Caco-2 (cell line): Measurements from ENCODE around the gene PSD. TPM values are rescaled to one million over a fixed set of nuclear protein-coding genes. Genes with fewer than 3 reads are reported as not detected.

Experiments
- BruUV-seq: library from RNA; stranded (reverse); fragments of 400-500 nt; replicated peaks from 2 replicates; lab custom pipeline; 2021; lab: Mats Ljungman, UMichigan
- CTCF ChIA-PET: fragments of 300-600 bp; sonication (Branson Sonifier 250); formaldehyde crosslinking; loops from one replicate; lab custom pipeline; 2022; ENCODE audit warnings: antibody characterized with exemption; lab: Charles Lee
- POLR2A ChIA-PET: fragments of 300-600 bp; sonication (Branson Sonifier 250); formaldehyde crosslinking; loops from one replicate; lab custom pipeline; 2022; ENCODE audit warnings: antibody characterized with exemption; lab: Charles Lee
- DNase-seq, 2 experiments: peaks; one replicate each; pipeline versions ENCODE4 v3.0.0 to v3.0.0-alpha.2; 2020 to 2022
- H3K27me3 ChIP-seq: replicated peaks from 2 replicates; pipeline ENCODE4 v1.6.0; 2011; ENCODE audit warnings: low read length; ENCODE audit not compliant: control insufficient read depth, insufficient read depth
- H3K36me3 ChIP-seq: 2 replicates; pipeline ENCODE4 v1.5.1; 2011; ENCODE audit warnings: low read length; ENCODE audit not compliant: control insufficient read depth, insufficient read depth
- H3K4me1 ChIP-seq: fragments of 250-450 bp; sonication (Bioruptor Pico); 2 replicates; pipeline ENCODE4 v1.5.1; 2020; ENCODE audit warnings: mild to moderate bottlenecking
- H3K4me3 ChIP-seq: 2 replicates; pipeline ENCODE4 v1.5.1; 2011; ENCODE audit warnings: low read depth, mild to moderate bottlenecking, control low read depth, low read length
- H3K9me3 ChIP-seq: fragments of 250-450 bp; sonication (Bioruptor Pico); 2 replicates; pipeline ENCODE4 v1.5.1; 2020; ENCODE audit warnings: mild to moderate bottlenecking, moderate library complexity
- H3K27ac Mint-ChIP-seq: one replicate; pipeline ENCODE4 v1.8.0; 2022; ENCODE audit warnings: mixed read lengths; ENCODE audit not compliant: unreplicated experiment
- H3K27me3 Mint-ChIP-seq: one replicate; pipeline ENCODE4 v1.8.0; 2022; ENCODE audit warnings: mixed read lengths; ENCODE audit not compliant: insufficient read depth, unreplicated experiment
- H3K36me3 Mint-ChIP-seq: one replicate; pipeline ENCODE4 v1.8.0; 2022; ENCODE audit warnings: mild to moderate bottlenecking, mixed read lengths; ENCODE audit not compliant: insufficient read depth, unreplicated experiment
- H3K4me1 Mint-ChIP-seq: one replicate; pipeline ENCODE4 v1.8.0; 2022; ENCODE audit warnings: low read depth, mixed read lengths; ENCODE audit not compliant: unreplicated experiment
- H3K4me3 Mint-ChIP-seq: one replicate; pipeline ENCODE4 v1.8.0; 2022; ENCODE audit warnings: mild to moderate bottlenecking, moderate library complexity, mixed read lengths; ENCODE audit not compliant: unreplicated experiment
- H3K9me3 Mint-ChIP-seq: one replicate; pipeline ENCODE4 v1.8.0; 2022; ENCODE audit warnings: mixed read lengths; ENCODE audit not compliant: unreplicated experiment
- CTCF ChIP-seq, 2 experiments: fragments of 200-600 bp in 1 of 2; IDR thresholded peaks; 1 replicate in 1 of 2; 2 replicates in 1 of 2; pipeline versions ENCODE4 v1.5.1 to v1.8.0; 2011 to 2022; ENCODE audit warnings: antibody characterized with exemption in 1 of 2, control low read depth in 1 of 2, inconsistent platforms in 1 of 2, low read depth in 1 of 2, low read length in 1 of 2, mild to moderate bottlenecking in 1 of 2, moderate library complexity in 1 of 2; ENCODE audit not compliant: insufficient read depth in 1 of 2, severe bottlenecking in 1 of 2, unreplicated experiment in 1 of 2
- intact Hi-C: fragments of 100-400 bp; cut with micrococcal nuclease; formaldehyde crosslinking; loops from one replicate; pipeline ENCODE4 v1.10.0; 2022; ENCODE audit not compliant: unreplicated experiment
- total RNA-seq: library from RNA; stranded (reverse); gene quantifications from 2 replicates; pipeline ENCODE4 v1.2.3, GENCODE V29; 2022

The PSD gene
- total RNA-seq, 1 experiment from 2014 or later, result 2.8 TPM

- Mint-ChIP-seq H3K36me3 (peaks cover 13% of the 10 kb centered on the region), H3K27ac (no peak overlapping the region), H3K9me3 (no peaks in the 10 kb centered on the region), H3K4me3 (no peak overlapping the region), H3K4me1 (peaks cover 24% of the 10 kb centered on the region), H3K27me3 (peaks cover 10% of the 10 kb centered on the region)
- BruUV-seq, result no TSS peak
- Histone ChIP-seq H3K4me1 (peaks cover 21% of the 10 kb centered on the region), H3K27me3 (no peaks in the 10 kb centered on the region), H3K36me3 (no peaks in the 10 kb centered on the region), H3K9me3 (no peaks in the 10 kb centered on the region), H3K4me3 (no peak overlapping the region)
- TF ChIP-seq CTCF (IDR thresholded peaks at IDR 0.05; ENCODE audit: insufficient read depth in 1 of 2, low read depth in 1 of 2, low read length in 1 of 2, severe bottlenecking in 1 of 2, unreplicated experiment in 1 of 2), result no peak
- ChIA-PET CTCF (no interaction called here), POLR2A (interaction anchor here (0.5 kb wide), 1 partner anchor 9 kb away, joined by 3 read pairs; the partner anchor contains the start of gene NFKB2)
- no peak for DNase-seq
- intact Hi-C loops, result no loop called here
These were observed 13.4 kb downstream of the PSD start for GRCh38 chr10:102405108-102405571.

- intact Hi-C loops, result no loop called here
These were observed 14.1 kb downstream of the PSD start for GRCh38 chr10:102404361-102405107.

More at GRCh38 chr10:102404361-102405107, 14.1 kb downstream of the PSD start:
- Mint-ChIP-seq H3K27ac (no peak overlapping the region), H3K4me1 (peaks cover 24% of the 10 kb centered on the region), H3K27me3 (peaks cover 6% of the 10 kb centered on the region), H3K36me3 (peaks cover 17% of the 10 kb centered on the region), H3K9me3 (no peaks in the 10 kb centered on the region), H3K4me3 (no peak overlapping the region)
- ChIA-PET POLR2A (interaction anchor here (0.5 kb wide), 1 partner anchor 9 kb away, joined by 3 read pairs; the partner anchor contains the start of gene NFKB2), CTCF (interaction anchor here (0.5 to 2.2 kb wide), 8 partner anchors 10 to 243 kb away, joined by 3 to 20 read pairs (median 6); partner anchors contain the start of genes ELOVL3 and NFKB2)
- DNase-seq, result no peak
- no TSS peak for BruUV-seq
- peaks cover 26% of the 10 kb centered on the region for H3K4me1 ChIP-seq
- no peaks in the 10 kb centered on the region for H3K9me3 ChIP-seq
- H3K36me3 ChIP-seq, result no peaks in the 10 kb centered on the region
- TF ChIP-seq CTCF (IDR thresholded peaks at IDR 0.05; ENCODE audit: insufficient read depth in 1 of 2, low read depth in 1 of 2, low read length in 1 of 2, severe bottlenecking in 1 of 2, unreplicated experiment in 1 of 2), result no peak
- H3K4me3 ChIP-seq, result no peak overlapping the region
- H3K27me3 ChIP-seq, result no peaks in the 10 kb centered on the region
